Stomach (tissue), 4 donors: ENCODE measurements around the gene MEX3A.

Source experiments
- CTCF ChIP-seq, 7 experiments: fragments of 450-650 bp in 4 of 7; fragments of 200-600 bp in 3 of 7; sonication (generic) in 3 of 7; IDR thresholded peaks; one replicate each; pipeline ENCODE4 v1.5.1; 2016 to 2019; ENCODE audit warnings: antibody characterized with exemption in 7 of 7, control low read depth in 2 of 7, mild to moderate bottlenecking in 1 of 7
- EP300 ChIP-seq: sonication (generic); formaldehyde crosslinking; IDR thresholded peaks from one replicate; pipeline ENCODE4 v1.6.1; 2017; ENCODE audit warnings: antibody characterized with exemption
- POLR2A ChIP-seq, 4 donors: fragments of 450-650 bp; IDR thresholded peaks; one replicate each; pipeline ENCODE4 v1.6.1; 2016; ENCODE audit warnings: antibody characterized with exemption in 4 of 4, control low read depth in 2 of 4, mild to moderate bottlenecking in 1 of 4, moderate library complexity in 1 of 4
- POLR2AphosphoS5 ChIP-seq, 3 donors: sonication (generic); formaldehyde crosslinking; IDR thresholded peaks; one replicate each; pipeline ENCODE4 v1.6.1; 2016; ENCODE audit warnings: antibody characterized with exemption in 3 of 3

DNA sequence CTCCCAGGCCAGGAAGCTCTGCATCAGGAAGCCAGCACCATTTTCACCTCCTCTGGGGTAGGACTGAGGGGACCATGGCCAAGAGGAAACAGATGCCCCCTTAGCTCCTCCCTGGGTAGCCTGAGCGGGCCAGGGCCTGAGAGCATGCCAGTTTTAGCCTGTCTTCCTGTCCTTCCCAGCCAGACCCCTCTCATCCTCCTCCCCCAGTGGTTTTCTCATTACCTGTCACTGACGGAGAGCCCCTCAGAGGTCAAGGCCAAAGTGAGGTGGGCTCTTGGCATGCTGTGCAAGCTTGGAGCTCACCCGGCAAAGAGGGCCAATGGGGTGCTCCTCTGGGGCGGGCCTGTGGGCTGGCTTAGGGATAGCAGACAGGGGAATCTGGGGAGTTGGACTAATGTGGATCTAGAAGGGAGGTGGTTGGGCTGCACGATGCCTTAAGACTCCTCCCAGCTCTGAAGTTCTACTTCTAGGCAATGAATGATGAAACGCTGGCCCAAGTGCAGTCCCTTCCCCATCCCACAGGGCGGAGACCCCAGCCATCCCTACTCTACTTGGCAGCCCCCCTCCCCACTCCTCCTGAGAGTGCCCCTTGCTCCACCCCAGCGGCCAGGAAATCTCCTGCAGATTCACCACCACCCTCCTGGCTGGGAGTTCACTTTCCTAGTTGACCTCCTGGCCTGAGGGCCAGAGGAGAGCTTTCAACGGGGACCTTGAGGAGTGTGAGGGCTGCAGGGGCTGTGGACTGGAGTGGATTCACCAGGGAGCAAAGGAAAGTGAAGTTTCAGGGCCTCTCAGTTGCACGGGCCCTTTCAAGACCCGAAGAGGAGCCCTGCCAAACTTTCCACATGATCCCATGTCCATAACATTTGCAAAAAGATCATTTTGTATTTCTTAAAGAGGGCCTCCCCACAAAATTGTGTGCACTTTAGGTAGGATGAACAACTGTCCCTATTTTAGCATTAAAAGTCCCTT lies 22.9 kb upstream of the MEX3A start:
- TF ChIP-seq POLR2AphosphoS5 (IDR thresholded peaks at IDR 0.05), result no peak
- TF ChIP-seq EP300, result no peak
- no peak for TF ChIP-seq CTCF (IDR thresholded peaks at IDR 0.05)
- no peak for TF ChIP-seq POLR2A (IDR thresholded peaks at IDR 0.05)
